IMR-90 (cell line): ENCODE results near the gene RECK. TPM values are rescaled to one million over a fixed set of nuclear protein-coding genes. Genes with fewer than 3 reads are reported as not detected.

ENCODE experiments used
- ATAC-seq: fragments of 200-7000 bp; cut with Tn5 transposase; 2 replicates; pipeline ENCODE4 v1.9.1; 2020; ENCODE audit warnings: low read depth, mild to moderate bottlenecking, moderate library complexity
- BruUV-seq: library from RNA; stranded (reverse); fragments of 400-500 nt; replicated peaks from 2 replicates; lab custom pipeline; 2021; lab: Mats Ljungman, UMichigan
- CTCF ChIA-PET: fragments of 300-600 bp; formaldehyde crosslinking; extraction: SDS; loops from one replicate; lab custom pipeline; 2021; ENCODE audit warnings: antibody characterized with exemption; lab: Yijun Ruan, JAX
- POLR2A ChIA-PET: fragments of 300-600 bp; sonication (Branson Sonifier 250); formaldehyde crosslinking; loops from one replicate; lab custom pipeline; 2022; ENCODE audit warnings: antibody characterized with exemption; ENCODE audit not compliant: unreplicated experiment; lab: Charles Lee
- DNase-seq: peaks from one replicate; pipeline ENCODE4 v3.0.0; 2013
- H2AFZ ChIP-seq: replicated peaks from 2 replicates; pipeline ENCODE3; 2013; ENCODE audit warnings: low read length, mild to moderate bottlenecking; ENCODE audit not compliant: poor library complexity
- H2AK5ac ChIP-seq: 2 replicates; pipeline ENCODE4 v1.6.1; 2013; ENCODE audit warnings: low read depth, low read length, inconsistent platforms
- H2AK9ac ChIP-seq: replicated peaks from 2 replicates; pipeline ENCODE3; 2013; ENCODE audit warnings: mild to moderate bottlenecking, low read depth, low read length, moderate library complexity; ENCODE audit not compliant: poor library complexity
- H2BK120ac ChIP-seq: 2 replicates; pipeline ENCODE4 v1.6.1; 2013; ENCODE audit warnings: low read depth, low read length, inconsistent platforms
- H2BK15ac ChIP-seq: 3 replicates; pipeline ENCODE4 v1.6.1; 2013; ENCODE audit warnings: low read depth, low read length, inconsistent platforms
- H2BK20ac ChIP-seq: 2 replicates; pipeline ENCODE4 v1.6.1; 2013; ENCODE audit warnings: low read depth, mild to moderate bottlenecking, inconsistent platforms, low read length, moderate library complexity
- H2BK5ac ChIP-seq: 2 replicates; pipeline ENCODE4 v1.6.1; 2013; ENCODE audit warnings: mild to moderate bottlenecking, low read depth, low read length, inconsistent platforms; ENCODE audit not compliant: poor library complexity, severe bottlenecking
- H3K14ac ChIP-seq: replicated peaks from 2 replicates; pipeline ENCODE4 v1.6.1; 2013; ENCODE audit warnings: low read depth, low read length, inconsistent platforms
- H3K18ac ChIP-seq: 2 replicates; pipeline ENCODE4 v1.6.1; 2013; ENCODE audit warnings: low read depth, low read length, control low read depth
- H3K23ac ChIP-seq: 2 replicates; pipeline ENCODE4 v1.6.1; 2013; ENCODE audit warnings: low read depth, low read length, inconsistent platforms
- H3K27ac ChIP-seq: 2 replicates; pipeline ENCODE4 v1.5.1; 2013; ENCODE audit warnings: mild to moderate bottlenecking, control low read depth, low read length; ENCODE audit not compliant: insufficient read depth
- H3K27me3 ChIP-seq: 2 replicates; pipeline ENCODE4 v1.6.1; 2013; ENCODE audit warnings: low read length; ENCODE audit not compliant: control insufficient read depth, insufficient read depth
- H3K36me3 ChIP-seq: 2 replicates; pipeline ENCODE4 v1.6.1; 2013; ENCODE audit warnings: low read length, mixed read lengths; ENCODE audit not compliant: control insufficient read depth, insufficient read depth
- H3K4ac ChIP-seq: 2 replicates; pipeline ENCODE4 v1.6.1; 2013; ENCODE audit warnings: low read depth, low read length, inconsistent platforms
- H3K4me1 ChIP-seq: 2 replicates; pipeline ENCODE4 v1.6.1; 2013; ENCODE audit warnings: low read length, mixed read lengths; ENCODE audit not compliant: control insufficient read depth, insufficient read depth
- H3K4me2 ChIP-seq: 2 replicates; pipeline ENCODE4 v1.6.1; 2013; ENCODE audit warnings: low read depth, mild to moderate bottlenecking, control low read depth, low read length, moderate library complexity
- H3K4me3 ChIP-seq: 2 replicates; pipeline ENCODE4 v1.5.1; 2013; ENCODE audit warnings: low read depth, mild to moderate bottlenecking, control low read depth, low read length, moderate library complexity; ENCODE audit not compliant: insufficient read depth
- H3K56ac ChIP-seq: 2 replicates; pipeline ENCODE4 v1.6.1; 2013; ENCODE audit warnings: low read length, inconsistent platforms; ENCODE audit not compliant: insufficient read depth; ENCODE audit errors: extremely low read depth
- H3K79me1 ChIP-seq, 2 experiments: 2 replicates each; pipeline ENCODE4 v1.6.1; 2013; ENCODE audit warnings: low read length in 2 of 2, inconsistent platforms in 1 of 2, low read depth in 1 of 2
- H3K9ac ChIP-seq: 2 replicates; pipeline ENCODE4 v1.6.1; 2013; ENCODE audit warnings: low read depth, low read length, control low read depth
- H3K9me1 ChIP-seq: 2 replicates; pipeline ENCODE4 v1.6.1; 2013; ENCODE audit warnings: low read length, inconsistent platforms; ENCODE audit not compliant: insufficient read depth
- H3K9me3 ChIP-seq: 2 replicates; pipeline ENCODE4 v1.6.1; 2013; ENCODE audit warnings: low read length; ENCODE audit not compliant: control insufficient read depth, insufficient read depth
- H4K20me1 ChIP-seq: 2 replicates; pipeline ENCODE4 v1.6.1; 2013; ENCODE audit warnings: low read length, inconsistent platforms; ENCODE audit not compliant: insufficient read depth
- H4K5ac ChIP-seq: 2 replicates; pipeline ENCODE4 v1.6.1; 2013; ENCODE audit warnings: mild to moderate bottlenecking, low read depth, low read length, control low read depth
- H4K8ac ChIP-seq, 2 experiments: 2 replicates each; pipeline ENCODE4 v1.6.1; 2013; ENCODE audit warnings: low read depth in 2 of 2, low read length in 2 of 2, control low read depth in 1 of 2, inconsistent platforms in 1 of 2
- H4K91ac ChIP-seq: 2 replicates; pipeline ENCODE4 v1.6.1; 2013; ENCODE audit warnings: low read depth, low read length, inconsistent platforms; ENCODE audit not compliant: insufficient read depth
- CHD1 ChIP-seq: IDR thresholded peaks from 2 replicates; pipeline ENCODE4 v1.6.1; 2012; ENCODE audit warnings: low read depth, low read length, improper control_type of control experiment
- CTCF ChIP-seq: conservative IDR thresholded peaks from 2 replicates; pipeline ENCODE4 v1.5.1; 2012; ENCODE audit warnings: mild to moderate bottlenecking, low read depth, low read length, improper control_type of control experiment
- RAD21 ChIP-seq: IDR thresholded peaks from 2 replicates; pipeline ENCODE4 v1.6.1; 2012; ENCODE audit warnings: low read length, improper control_type of control experiment
- SMC3 ChIP-seq: fragments of 150-350 bp; IDR thresholded peaks from 2 replicates; pipeline ENCODE4 v1.6.1; 2016; ENCODE audit warnings: low read depth, mild to moderate bottlenecking, antibody characterized with exemption, low read length, moderate library complexity
- WGBS, 2 experiments: methylation state at CpG; one replicate each; pipeline versions ENCODE4 v1.1.5 to v1.1.7; 2013; ENCODE audit warnings: missing lambda C conversion rate in 2 of 2; ENCODE audit not compliant: insufficient read length in 1 of 2; ENCODE audit errors: extremely low coverage in 2 of 2; 5-methylcytosine and 5-hydroxymethylcytosine counted together
- dilution Hi-C: fragments of 300-500 bp; cut with HindIII; formaldehyde crosslinking; loops from one replicate; pipeline ENCODE4 v1.14.3; 2018; ENCODE audit warnings: low sequenced_read_pairs; ENCODE audit not compliant: unreplicated experiment
- in situ Hi-C: fragments of 300-500 bp; cut with MboI; formaldehyde crosslinking; loops from 3 replicates; pipeline ENCODE4 v1.14.3; 2019; ENCODE audit warnings: low sequenced_read_pairs, inconsistent platforms, mixed read lengths
- intact Hi-C: fragments of 100-400 bp; cut with micrococcal nuclease; formaldehyde crosslinking; loops from 2 replicates; pipeline ENCODE4 v1.10.0; 2022
- polyA plus RNA-seq, 3 experiments: library from polyadenylated mRNA; depleted of rRNA; stranded (reverse); fragments of >200 nt; gene quantifications; 2 replicates each; pipeline ENCODE4 v1.2.3, GENCODE V29; 2012; ENCODE audit warnings: low replicate concordance in 1 of 3
- total RNA-seq: library from RNA; depleted of rRNA; stranded (reverse); fragments of >200 nt; gene quantifications from 2 replicates; pipeline ENCODE4 v1.2.3, GENCODE V29; 2012

The RECK gene
- total and polyA plus RNA-seq, 2 of the 4 experiments (the other 2 are of a cell fraction), result 23.5 to 44.0 TPM

GRCh38 chr9:36141288-36141687 is 104.6 kb downstream of the RECK start:
- no peak overlapping the region for H2BK120ac ChIP-seq
- in situ Hi-C loops (no loop called here), dilution Hi-C loops (no loop called here), intact Hi-C loops (no loop called here)
- H2AK9ac ChIP-seq, result peak overlapping the region; percentile 42
- H3K79me1 ChIP-seq, result peaks cover 48 to 90% of the 10 kb centered on the region in 2 experiments
- no peak overlapping the region for H2AK5ac ChIP-seq
- TF ChIP-seq SMC3 (peak; percentile 51), CHD1 (no peak), CTCF (peak; percentile 43), RAD21 (peak; percentile 65)
- no peak overlapping the region for H2BK20ac ChIP-seq
- H2BK15ac ChIP-seq, result no peak overlapping the region
- peaks cover 18% of the 10 kb centered on the region; the same call in 1 of the 2 replicates for H3K9me1 ChIP-seq
- H4K5ac ChIP-seq, result no peak overlapping the region
- peaks cover 37% of the 10 kb centered on the region for H3K36me3 ChIP-seq
- no peak overlapping the region for H3K4me3 ChIP-seq
- no peak overlapping the region for H2BK5ac ChIP-seq
- H4K20me1 ChIP-seq, result peaks cover 53% of the 10 kb centered on the region
- H3K9ac ChIP-seq, result no peak overlapping the region
- H3K9me3 ChIP-seq, result no peaks in the 10 kb centered on the region
- H3K4me2 ChIP-seq, result no peak overlapping the region
- no peak for ATAC-seq
- no peak overlapping the region for H3K56ac ChIP-seq
- CTCF ChIA-PET, result interaction anchor here (0.5 to 1.0 kb wide), 3 partner anchors 13 to 376 kb away, joined by 3 to 4 read pairs (median 3); no protein-coding TSS in a partner anchor
- DNase-seq, result peak; percentile 41
- H2AFZ ChIP-seq, result no peak overlapping the region
- H3K27ac ChIP-seq, result no peak overlapping the region
- no peak overlapping the region for H4K8ac ChIP-seq
- no peak overlapping the region for H3K23ac ChIP-seq
- POLR2A ChIA-PET, result no interaction called here
- BruUV-seq, result no TSS peak
- no peak overlapping the region for H3K18ac ChIP-seq
- peaks cover 16% of the 10 kb centered on the region for H3K4me1 ChIP-seq
- no peaks in the 10 kb centered on the region for H3K27me3 ChIP-seq
- no peak overlapping the region for H3K4ac ChIP-seq
- no peak overlapping the region for H4K91ac ChIP-seq
- no peak overlapping the region for H3K14ac ChIP-seq
- no CpG with 5 or more reads among the region's 4 CpGs for WGBS, 2 experiments
